Endothelial cell of umbilical vein (primary cell): ENCODE results near the gene RPS15A. TPM values are rescaled to one million over a fixed set of nuclear protein-coding genes. Genes with fewer than 3 reads are reported as not detected.

Experiments
- BruUV-seq: library from RNA; stranded (reverse); fragments of 400-500 nt; replicated peaks from 2 replicates; lab custom pipeline; 2021; lab: Mats Ljungman, UMichigan
- CTCF ChIA-PET: fragments of 300-600, 350-600 bp; sonication (Branson Sonifier 250); formaldehyde crosslinking; loops from one replicate; lab custom pipeline; 2021; ENCODE audit warnings: antibody characterized with exemption, inconsistent platforms; lab: Charles Lee
- POLR2A ChIA-PET: fragments of 300-600, 350-600 bp; sonication (Branson Sonifier 250); formaldehyde crosslinking; loops from one replicate; lab custom pipeline; 2021; ENCODE audit warnings: antibody characterized with exemption, inconsistent platforms; lab: Charles Lee
- DNase-seq: peaks from one replicate; pipeline ENCODE4 v3.0.0-alpha.2; 2011; ENCODE audit warnings: low read depth, low spot score
- FAIRE-seq: peaks from 2 replicates; lab custom pipeline; 2011; peaks lifted over from hg19 to GRCh38; lab: Jason Lieb, UNC
- H2AFZ ChIP-seq: 2 replicates; pipeline ENCODE4 v1.6.0; 2012; ENCODE audit warnings: low read depth, low read length, control low read depth, inconsistent platforms
- H3K27ac ChIP-seq: 2 replicates; pipeline ENCODE4 v1.5.1; 2011; ENCODE audit warnings: low read depth, mild to moderate bottlenecking, control low read depth, low read length, moderate library complexity; ENCODE audit not compliant: insufficient read depth
- H3K27me3 ChIP-seq, 2 experiments: 2 replicates each; pipeline versions ENCODE4 v1.6.0 to v1.6.1; 2011; ENCODE audit warnings: low read length in 2 of 2, mixed read lengths in 1 of 2; ENCODE audit not compliant: control insufficient read depth in 2 of 2, insufficient read depth in 2 of 2
- H3K36me3 ChIP-seq, 2 experiments: 2 replicates in 1 of 2; 3 replicates in 1 of 2; pipeline ENCODE4 v1.5.1; 2011; ENCODE audit warnings: low read length in 2 of 2, mild to moderate bottlenecking in 1 of 2, moderate library complexity in 1 of 2; ENCODE audit not compliant: control insufficient read depth in 2 of 2, insufficient read depth in 2 of 2; ENCODE audit errors: extremely low read depth in 1 of 2
- H3K4me1 ChIP-seq: 3 replicates; pipeline ENCODE4 v1.5.1; 2011; ENCODE audit warnings: mild to moderate bottlenecking, low read length; ENCODE audit not compliant: control insufficient read depth, insufficient read depth; ENCODE audit errors: extremely low read depth
- H3K4me2 ChIP-seq: 2 replicates; pipeline ENCODE4 v1.6.1; 2011; ENCODE audit warnings: low read length, control low read depth, mixed read lengths; ENCODE audit not compliant: insufficient read depth
- H3K4me3 ChIP-seq, 3 experiments: fragments of 200-600 bp in 1 of 3; sonication (generic), shearing (Covaris generic) in 1 of 3; replicated peaks in 1 of 3; 2 replicates each; pipeline ENCODE4 v1.5.1; 2011 to 2016; ENCODE audit warnings: control low read depth in 3 of 3, low read length in 3 of 3, mild to moderate bottlenecking in 2 of 3, inconsistent platforms in 1 of 3, low read depth in 1 of 3, moderate library complexity in 1 of 3; ENCODE audit not compliant: insufficient read depth in 1 of 3
- H3K79me2 ChIP-seq: 2 replicates; pipeline ENCODE4 v1.6.0; 2012; ENCODE audit warnings: low read length, inconsistent platforms; ENCODE audit not compliant: control insufficient read depth, insufficient read depth
- H3K9ac ChIP-seq: replicated peaks from 2 replicates; pipeline ENCODE3; 2011; ENCODE audit warnings: low read length, control low read depth; ENCODE audit not compliant: insufficient read depth; ENCODE audit errors: extremely low read depth
- H3K9me1 ChIP-seq: replicated peaks from 3 replicates; pipeline ENCODE4 v1.6.0; 2011; ENCODE audit warnings: mild to moderate bottlenecking, low read length; ENCODE audit not compliant: control insufficient read depth, insufficient read depth; ENCODE audit errors: extremely low read depth
- H3K9me3 ChIP-seq: replicated peaks from 2 replicates; pipeline ENCODE4 v1.5.1; 2012; ENCODE audit warnings: low read length, inconsistent platforms; ENCODE audit not compliant: control insufficient read depth, insufficient read depth
- H4K20me1 ChIP-seq: replicated peaks from 2 replicates; pipeline ENCODE3; 2011; ENCODE audit warnings: mild to moderate bottlenecking, low read length; ENCODE audit not compliant: control insufficient read depth, insufficient read depth; ENCODE audit errors: extremely low read depth
- CTCF ChIP-seq, 2 donors: IDR thresholded peaks; 1 replicate in 1 of 2; 2 replicates in 1 of 2; pipeline ENCODE4 v1.5.1; 2011; ENCODE audit warnings: low read length in 2 of 2, mild to moderate bottlenecking in 2 of 2, moderate library complexity in 2 of 2, control low read depth in 1 of 2, inconsistent platforms in 1 of 2, low read depth in 1 of 2; ENCODE audit not compliant: insufficient read depth in 1 of 2; ENCODE audit errors: extremely low read depth in 1 of 2
- EZH2 ChIP-seq: IDR thresholded peaks from 2 replicates; pipeline ENCODE4 v1.6.1; 2012; ENCODE audit warnings: borderline replicate concordance, low read depth, mild to moderate bottlenecking, moderate library complexity, low read length, inconsistent platforms; ENCODE audit not compliant: severe bottlenecking
- FOS ChIP-seq: IDR thresholded peaks from 2 replicates; pipeline ENCODE4 v1.6.1; 2011; ENCODE audit warnings: mild to moderate bottlenecking, low read length, moderate library complexity, borderline replicate concordance; ENCODE audit not compliant: insufficient read depth
- GATA2 ChIP-seq: IDR thresholded peaks from 2 replicates; pipeline ENCODE4 v1.7.0; 2011; ENCODE audit warnings: low read depth, mild to moderate bottlenecking, moderate library complexity, mixed read lengths, low read length; ENCODE audit not compliant: insufficient read length, insufficient read depth
- JUN ChIP-seq: IDR thresholded peaks from 2 replicates; pipeline ENCODE4 v1.6.1; 2011; ENCODE audit warnings: borderline replicate concordance, low read depth; ENCODE audit not compliant: insufficient read length, insufficient read depth
- MAX ChIP-seq: IDR thresholded peaks from 2 replicates; pipeline ENCODE4 v1.6.1; 2011; ENCODE audit not compliant: insufficient read depth, insufficient read length
- MYC ChIP-seq: IDR thresholded peaks from one replicate; pipeline ENCODE4 v1.6.1; 2011; ENCODE audit warnings: mild to moderate bottlenecking, low read depth, low read length
- POLR2A ChIP-seq: IDR thresholded peaks from 2 replicates; pipeline ENCODE4 v1.6.1; 2012; ENCODE audit warnings: low read depth, mild to moderate bottlenecking, control low read depth, low read length
- POLR2AphosphoS5 ChIP-seq: IDR thresholded peaks from 2 replicates; pipeline ENCODE4 v1.6.1; 2012; ENCODE audit warnings: low read depth, mild to moderate bottlenecking, control low read depth, low read length, moderate library complexity; ENCODE audit not compliant: insufficient read depth
- dilution Hi-C: fragments of 300-500 bp; cut with MboI; formaldehyde crosslinking; loops from one replicate; pipeline ENCODE4 v1.15.0; 2019; ENCODE audit warnings: low sequenced_read_pairs; ENCODE audit not compliant: extremely low pct_ligation_motif_present
- intact Hi-C: fragments of 100-400 bp; cut with micrococcal nuclease; formaldehyde crosslinking; loops from one replicate; pipeline ENCODE4 v1.10.0; 2022
- polyA plus RNA-seq, 4 experiments: library from polyadenylated mRNA; depleted of rRNA in 3 of 4; stranded (reverse) in 3 of 4; unstranded in 1 of 4; fragments of >200 nt; gene quantifications; 2 replicates each; pipeline versions ENCODE4 v1.2.1 to v1.2.3, GENCODE V29; 2011 to 2012; ENCODE audit warnings: missing spikeins in 1 of 4
- total RNA-seq: library from RNA; stranded (reverse); gene quantifications from 2 replicates; pipeline ENCODE4 v1.2.3, GENCODE V29; 2021

RPS15A gene
- total and polyA plus RNA-seq, 2 donors (not counting 3 experiments of a cell fraction or from before 2014, with no cell fraction given), result 1,299 to 4,163 TPM

GRCh38 chr16:18802767-18803343, 12.7 kb upstream of the RPS15A start:
- Histone ChIP-seq H3K36me3 (peaks cover 0 to 2% of the 10 kb centered on the region in 2 experiments), H2AFZ (no peak overlapping the region), H3K4me3 (no peak overlapping the region), H3K4me2 (no peak overlapping the region), H3K79me2 (peaks cover 40% of the 10 kb centered on the region), H3K9me3 (no peaks in the 10 kb centered on the region), H3K27me3 (no peaks in the 10 kb centered on the region), H3K4me1 (peaks cover 49% of the 10 kb centered on the region), H4K20me1 (peaks cover 10% of the 10 kb centered on the region), H3K27ac (no peak overlapping the region), H3K9me1 (no peaks in the 10 kb centered on the region), H3K9ac (no peak overlapping the region)
- TF ChIP-seq FOS (no peak), POLR2A (no peak), POLR2AphosphoS5 (no peak), MYC (no peak), JUN (no peak), GATA2 (no peak), MAX (no peak), CTCF (IDR thresholded peaks at IDR 0.05; ENCODE audit: extremely low read depth in 1 of 2, insufficient read depth in 1 of 2, low read depth in 1 of 2, low read length in 2 of 2) (no peak), EZH2 (no peak)
- BruUV-seq, result no TSS peak
- DNase-seq (no peak), FAIRE-seq (no peak)
- CTCF ChIA-PET, result interaction anchor here (1.0 to 7.0 kb wide), 3 partner anchors 12 to 62 kb away, joined by 5 to 80 read pairs (median 6); partner anchors contain the start of gene RPS15A
- POLR2A ChIA-PET, result no interaction called here
- dilution Hi-C loops (no loop called here), intact Hi-C loops (loop anchor here (10.0 kb wide), 2 partner anchors 312 to 722 kb away; partner anchors contain the start of genes CCP110, GDE1 and ITPRIPL2)
